C4-2B (cell line): Measurements from ENCODE around the gene WWC1.

ENCODE experiments used
- CTCF ChIP-seq: fragments of 450-650 bp; conservative IDR thresholded peaks from 2 replicates; pipeline ENCODE4 v1.5.1; 2017; ENCODE audit warnings: mild to moderate bottlenecking
- ZFX ChIP-seq: fragments of 450-650 bp; IDR thresholded peaks from 2 replicates; pipeline ENCODE4 v1.6.1; 2017

- no peak for TF ChIP-seq CTCF
- TF ChIP-seq ZFX: no peak
Observed at GRCh38 chr5:168413596-168413995, 122.2 kb downstream of the WWC1 start.
